HepG2 (cell line): ENCODE measurements around the gene TAC3. TPM values are rescaled to one million over a fixed set of nuclear protein-coding genes. Genes with fewer than 3 reads are reported as not detected.

Experiments used
- ATAC-seq: fragments of 200-7000 bp; cut with Tn5 transposase; 3 replicates; pipeline ENCODE4 v1.9.1; 2020; ENCODE audit warnings: mild to moderate bottlenecking, moderate library complexity
- BruUV-seq: library from RNA; stranded (reverse); fragments of 400-500 nt; replicated peaks from 2 replicates; lab custom pipeline; 2021; lab: Mats Ljungman, UMichigan
- CTCF ChIA-PET: fragments of 300-600 bp; formaldehyde crosslinking; extraction: SDS; loops from one replicate; lab custom pipeline; 2021; ENCODE audit warnings: low total read pairs, inconsistent platforms, low intra/inter-chr PET ratio; lab: Yijun Ruan, JAX
- POLR2A ChIA-PET: fragments of 350-600 bp; sonication (Branson Sonifier 250); formaldehyde crosslinking; loops from one replicate; lab custom pipeline; 2020; ENCODE audit warnings: antibody characterized with exemption, inconsistent platforms; lab: Yijun Ruan, JAX
- DNase-seq: peaks from one replicate; pipeline ENCODE4 v3.0.0-alpha.2; 2015; ENCODE audit warnings: low spot score
- FAIRE-seq: peaks from 3 replicates; lab custom pipeline; 2011; peaks lifted over from hg19 to GRCh38; lab: Jason Lieb, UNC
- H2AFZ ChIP-seq: one replicate; pipeline ENCODE4 v1.6.1; 2011; ENCODE audit warnings: low read length, inconsistent platforms
- H3K27ac ChIP-seq: fragments of 300-600 bp; 3 replicates; pipeline ENCODE4 v1.8.0; 2011; ENCODE audit warnings: mixed run types, mild to moderate bottlenecking, mixed read lengths, low read length, inconsistent platforms; ENCODE audit not compliant: insufficient read depth; ENCODE audit errors: extremely low read length
- H3K27me3 ChIP-seq, 2 experiments: fragments of 200-600 bp in 1 of 2; 2 replicates in 1 of 2; 3 replicates in 1 of 2; pipeline versions ENCODE4 v1.6.0 to v1.8.0; 2011; ENCODE audit warnings: low read length in 2 of 2, mild to moderate bottlenecking in 2 of 2, moderate library complexity in 2 of 2, inconsistent platforms in 1 of 2; ENCODE audit not compliant: insufficient read depth in 2 of 2, control insufficient read depth in 1 of 2
- H3K36me3 ChIP-seq, 2 experiments: fragments of 200-600 bp in 1 of 2; replicated peaks in 1 of 2; 2 replicates in 1 of 2; 3 replicates in 1 of 2; pipeline versions ENCODE4 v1.5.1 to v1.8.0; 2011; ENCODE audit warnings: low read length in 2 of 2, inconsistent platforms in 1 of 2; ENCODE audit not compliant: insufficient read depth in 2 of 2, control insufficient read depth in 1 of 2
- H3K4me1 ChIP-seq: 2 replicates; pipeline ENCODE4 v1.5.1; 2012; ENCODE audit warnings: low read length, inconsistent platforms; ENCODE audit not compliant: insufficient read depth
- H3K4me2 ChIP-seq: 2 replicates; pipeline ENCODE4 v1.6.0; 2011; ENCODE audit warnings: low read depth, low read length, inconsistent platforms
- H3K4me3 ChIP-seq, 3 experiments: fragments of 200-600 bp in 1 of 3; sonication (generic), shearing (Covaris generic) in 1 of 3; replicated peaks in 1 of 3; 2 replicates each; pipeline ENCODE4 v1.5.1; 2011 to 2016; ENCODE audit warnings: low read length in 3 of 3, inconsistent platforms in 2 of 3, low read depth in 2 of 3, mild to moderate bottlenecking in 2 of 3, control low read depth in 1 of 3, mixed read lengths in 1 of 3; ENCODE audit not compliant: insufficient read depth in 1 of 3
- H3K79me2 ChIP-seq: one replicate; pipeline ENCODE4 v1.6.1; 2011; ENCODE audit warnings: low read length, inconsistent platforms; ENCODE audit not compliant: insufficient read depth
- H3K9ac ChIP-seq: 2 replicates; pipeline ENCODE4 v1.6.0; 2011; ENCODE audit warnings: mild to moderate bottlenecking, low read depth, low read length, inconsistent platforms; ENCODE audit not compliant: insufficient read depth
- H3K9me3 ChIP-seq: 2 replicates; pipeline ENCODE4 v1.5.1; 2012; ENCODE audit warnings: mild to moderate bottlenecking, low read length
- H4K20me1 ChIP-seq: 2 replicates; pipeline ENCODE4 v1.6.0; 2011; ENCODE audit warnings: inconsistent platforms, mild to moderate bottlenecking, low read length, moderate library complexity; ENCODE audit not compliant: insufficient read depth
- ARNT2 ChIP-seq: sonication (generic); formaldehyde crosslinking; IDR thresholded peaks from 2 replicates; pipeline ENCODE4 v1.8.0; 2022; ENCODE audit warnings: mild to moderate bottlenecking, low read depth, missing genetic modification reagents, moderate library complexity
- HNRNPH1 ChIP-seq: fragments of 200-400 bp; formaldehyde crosslinking; optimal IDR thresholded peaks from 2 replicates; pipeline ENCODE3; 2017; ENCODE audit warnings: mild to moderate bottlenecking, low read depth, low read length
- MYC ChIP-seq: sonication (generic); formaldehyde crosslinking; IDR thresholded peaks from 2 replicates; pipeline ENCODE4 v1.9.0; 2021; ENCODE audit warnings: missing genetic modification reagents, borderline replicate concordance
- POLR2AphosphoS2 ChIP-seq: IDR thresholded peaks from 2 replicates; pipeline ENCODE4 v1.6.1; 2011; ENCODE audit warnings: low read depth, low read length, improper control_type of control experiment
- RAD51 ChIP-seq: fragments of 450-650 bp; IDR thresholded peaks from 2 replicates; pipeline ENCODE4 v1.6.1; 2016; ENCODE audit warnings: borderline replicate concordance
- SCMH1 ChIP-seq: sonication (generic); formaldehyde crosslinking; IDR thresholded peaks from 2 replicates; pipeline ENCODE4 v1.9.0; 2021; ENCODE audit warnings: missing genetic modification reagents, mild to moderate bottlenecking, borderline replicate concordance
- TP53 ChIP-seq: sonication (generic); formaldehyde crosslinking; conservative IDR thresholded peaks from 2 replicates; pipeline ENCODE4 v1.4.0; 2020; ENCODE audit warnings: missing genetic modification reagents
- WGBS: methylation state at CpG from one replicate; pipeline ENCODE4 v1.1.6; 2017; ENCODE audit warnings: low lambda C conversion rate; 5-methylcytosine and 5-hydroxymethylcytosine counted together
- in situ Hi-C: cut with HindIII; loops from 2 replicates; pipeline ENCODE4 v1.10.0; 2017; ENCODE audit warnings: low pct_unique_long_range_greater_than_20kb; ENCODE audit not compliant: extremely low pct_ligation_motif_present
- intact Hi-C: fragments of 100-400 bp; cut with micrococcal nuclease; formaldehyde crosslinking; loops from one replicate; pipeline ENCODE4 v1.10.0; 2022; ENCODE audit not compliant: unreplicated experiment
- polyA plus RNA-seq, 8 experiments: library from polyadenylated mRNA; depleted of rRNA in 3 of 8; stranded (reverse) in 7 of 8; unstranded in 1 of 8; fragments of >200 nt; fragmentation: Illumina TruSeq in 4 of 8; extraction: Trizol in 4 of 8; gene quantifications; 2 replicates each; pipeline versions ENCODE4 v1.2.1 to v1.2.3, GENCODE V29; 2011 to 2016; ENCODE audit warnings: low read depth in 4 of 8, missing spikeins in 1 of 8, mixed read lengths in 1 of 8; ENCODE audit not compliant: insufficient read depth in 1 of 8
- total RNA-seq, 5 experiments: library from RNA; depleted of rRNA; stranded (reverse); fragments of >200 nt; fragmentation: Illumina TruSeq; extraction: Trizol; gene quantifications; 2 replicates each; pipeline ENCODE4 v1.2.3, GENCODE V29; 2016; ENCODE audit warnings: low read depth in 1 of 5
- TF ChIP-seq, protein P1 (sequence below): sonication (generic); formaldehyde crosslinking; IDR thresholded peaks from 2 replicates; pipeline ENCODE4 v1.4.0; 2020; ENCODE audit warnings: missing genetic modification reagents

Gene TAC3
- total and polyA plus RNA-seq, 2 of the 13 experiments (the other 11 are each of a cell fraction or from before 2014, with no cell fraction given), result 0.13 to 0.15 TPM

DNA sequence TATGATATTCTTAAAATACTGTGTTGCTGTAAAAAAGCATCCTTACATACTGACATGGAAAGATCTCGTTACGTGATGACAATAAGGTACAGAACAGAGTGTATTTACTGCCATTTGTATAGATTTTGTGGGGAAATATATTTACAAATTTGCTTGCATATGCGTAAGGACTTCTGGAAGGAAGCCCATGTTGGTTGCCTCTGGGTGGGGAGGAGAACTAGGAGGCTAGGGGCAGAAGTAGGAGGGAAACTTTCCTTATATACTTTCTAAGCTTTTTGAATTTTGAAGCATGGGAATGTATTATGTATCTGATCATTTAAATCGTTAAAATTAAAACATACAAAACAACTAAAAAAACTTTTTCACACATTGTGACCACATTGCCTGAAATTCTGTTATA is 23.9 kb upstream of the TAC3 start (continued):
- no peak for TF ChIP-seq SCMH1 (CRISPR knock-in tag)

GRCh38 chr12:57039016-57039798 is 22.9 kb upstream of the TAC3 start:
- CTCF ChIA-PET, result no interaction called here
- no peak overlapping the region for H3K4me3 ChIP-seq
- DNase-seq (no peak), FAIRE-seq (no peak), ATAC-seq (no peak)
- WGBS, result 84% methylated on average over 9 of the region's 9 CpGs
- H3K79me2 ChIP-seq, result no peaks in the 10 kb centered on the region
- H3K36me3 ChIP-seq, result no peaks in the 10 kb centered on the region
- no peak overlapping the region for H3K9ac ChIP-seq
- intact Hi-C loops (no loop called here), in situ Hi-C loops (no loop called here)
- TF ChIP-seq ARNT2 (CRISPR knock-in tag) (no peak), POLR2AphosphoS2 (no peak), MYC (CRISPR knock-in tag) (no peak), TP53 (CRISPR knock-in tag) (no peak), HNRNPH1 (no peak)
- no peaks in the 10 kb centered on the region for H4K20me1 ChIP-seq
- no peak overlapping the region for H3K27ac ChIP-seq
- H3K9me3 ChIP-seq, result no peaks in the 10 kb centered on the region
- no TSS peak for BruUV-seq
- POLR2A ChIA-PET, result no interaction called here
- no peaks in the 10 kb centered on the region for H3K27me3 ChIP-seq
- H3K4me2 ChIP-seq, result no peak overlapping the region
- H2AFZ ChIP-seq, result no peak overlapping the region
- H3K4me1 ChIP-seq, result no peaks in the 10 kb centered on the region

DNA sequence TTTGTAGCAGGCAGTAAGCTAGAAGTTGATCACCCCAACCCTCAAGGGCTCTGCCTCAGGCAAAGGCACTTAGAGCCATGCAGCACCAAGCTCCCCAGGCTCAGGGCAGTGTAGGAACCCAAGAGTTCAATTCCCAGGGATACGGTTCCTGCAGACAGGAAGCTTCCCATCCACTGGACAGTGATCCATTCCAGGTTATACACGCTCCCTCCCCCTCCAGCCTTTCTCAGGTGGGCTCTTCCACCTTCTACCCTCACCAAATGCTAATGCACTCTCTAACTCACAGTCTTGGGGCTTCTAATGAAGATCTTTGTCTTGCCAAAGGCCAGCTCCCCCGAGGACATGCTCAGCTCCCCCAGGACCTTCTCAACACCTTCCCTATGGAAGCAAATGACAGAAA is 20.9 kb upstream of the TAC3 start:
- Histone ChIP-seq H3K36me3 (no peaks in the 10 kb centered on the region), H3K4me3 (no peak overlapping the region), H4K20me1 (no peaks in the 10 kb centered on the region), H3K4me2 (no peak overlapping the region), H3K27ac (no peak overlapping the region), H2AFZ (no peak overlapping the region), H3K79me2 (no peaks in the 10 kb centered on the region), H3K9me3 (no peaks in the 10 kb centered on the region), H3K4me1 (no peaks in the 10 kb centered on the region), H3K9ac (no peak overlapping the region), H3K27me3 (no peaks in the 10 kb centered on the region)
- BruUV-seq, result no TSS peak
- 74% methylated on average over 3 of the region's 3 CpGs for WGBS
- TF ChIP-seq, protein P1, sequence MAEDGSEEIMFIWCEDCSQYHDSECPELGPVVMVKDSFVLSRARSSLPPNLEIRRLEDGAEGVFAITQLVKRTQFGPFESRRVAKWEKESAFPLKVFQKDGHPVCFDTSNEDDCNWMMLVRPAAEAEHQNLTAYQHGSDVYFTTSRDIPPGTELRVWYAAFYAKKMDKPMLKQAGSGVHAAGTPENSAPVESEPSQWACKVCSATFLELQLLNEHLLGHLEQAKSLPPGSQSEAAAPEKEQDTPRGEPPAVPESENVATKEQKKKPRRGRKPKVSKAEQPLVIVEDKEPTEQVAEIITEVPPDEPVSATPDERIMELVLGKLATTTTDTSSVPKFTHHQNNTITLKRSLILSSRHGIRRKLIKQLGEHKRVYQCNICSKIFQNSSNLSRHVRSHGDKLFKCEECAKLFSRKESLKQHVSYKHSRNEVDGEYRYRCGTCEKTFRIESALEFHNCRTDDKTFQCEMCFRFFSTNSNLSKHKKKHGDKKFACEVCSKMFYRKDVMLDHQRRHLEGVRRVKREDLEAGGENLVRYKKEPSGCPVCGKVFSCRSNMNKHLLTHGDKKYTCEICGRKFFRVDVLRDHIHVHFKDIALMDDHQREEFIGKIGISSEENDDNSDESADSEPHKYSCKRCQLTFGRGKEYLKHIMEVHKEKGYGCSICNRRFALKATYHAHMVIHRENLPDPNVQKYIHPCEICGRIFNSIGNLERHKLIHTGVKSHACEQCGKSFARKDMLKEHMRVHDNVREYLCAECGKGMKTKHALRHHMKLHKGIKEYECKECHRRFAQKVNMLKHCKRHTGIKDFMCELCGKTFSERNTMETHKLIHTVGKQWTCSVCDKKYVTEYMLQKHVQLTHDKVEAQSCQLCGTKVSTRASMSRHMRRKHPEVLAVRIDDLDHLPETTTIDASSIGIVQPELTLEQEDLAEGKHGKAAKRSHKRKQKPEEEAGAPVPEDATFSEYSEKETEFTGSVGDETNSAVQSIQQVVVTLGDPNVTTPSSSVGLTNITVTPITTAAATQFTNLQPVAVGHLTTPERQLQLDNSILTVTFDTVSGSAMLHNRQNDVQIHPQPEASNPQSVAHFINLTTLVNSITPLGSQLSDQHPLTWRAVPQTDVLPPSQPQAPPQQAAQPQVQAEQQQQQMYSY (CRISPR knock-in tag), result peak; percentile 53; the same call in 1 of the 2 replicates
- TF ChIP-seq RAD51, result no peak
- ATAC-seq, result no peak
- ChIA-PET POLR2A (no interaction called here), CTCF (no interaction called here)
- FAIRE-seq, result no peak
- intact Hi-C loops, result no loop called here
- in situ Hi-C loops, result no loop called here
- no peak for DNase-seq
